GM06990 (cell line): ENCODE data around the gene DNAH11.
"Not testable (repeated sequence)": the region's sequence is repeated elsewhere in the genome, so short reads cannot be mapped to it uniquely, and the experiment has no call there.

Experiments
- DNase-seq: peaks from one replicate; pipeline ENCODE4 v3.0.0-alpha.2; 2011; ENCODE audit not compliant: insufficient read length; ENCODE audit errors: extremely low read depth
- H3K27me3 ChIP-seq: replicated peaks from 2 replicates; pipeline ENCODE4 v1.6.0; 2011; ENCODE audit warnings: low read length; ENCODE audit not compliant: control insufficient read depth, insufficient read depth
- H3K36me3 ChIP-seq: 2 replicates; pipeline ENCODE4 v1.5.1; 2011; ENCODE audit warnings: low read length; ENCODE audit not compliant: control insufficient read depth, insufficient read depth
- H3K4me3 ChIP-seq: replicated peaks from 2 replicates; pipeline ENCODE4 v1.5.1; 2011; ENCODE audit warnings: low read depth, mild to moderate bottlenecking, control low read depth, low read length
- TF ChIP-seq, protein P1 (sequence below): IDR thresholded peaks from 2 replicates; pipeline ENCODE4 v1.5.1; 2011; ENCODE audit warnings: low read length, control low read depth, mild to moderate bottlenecking, inconsistent platforms; ENCODE audit not compliant: insufficient read depth, poor library complexity, severe bottlenecking

The DNAH11 gene

DNA sequence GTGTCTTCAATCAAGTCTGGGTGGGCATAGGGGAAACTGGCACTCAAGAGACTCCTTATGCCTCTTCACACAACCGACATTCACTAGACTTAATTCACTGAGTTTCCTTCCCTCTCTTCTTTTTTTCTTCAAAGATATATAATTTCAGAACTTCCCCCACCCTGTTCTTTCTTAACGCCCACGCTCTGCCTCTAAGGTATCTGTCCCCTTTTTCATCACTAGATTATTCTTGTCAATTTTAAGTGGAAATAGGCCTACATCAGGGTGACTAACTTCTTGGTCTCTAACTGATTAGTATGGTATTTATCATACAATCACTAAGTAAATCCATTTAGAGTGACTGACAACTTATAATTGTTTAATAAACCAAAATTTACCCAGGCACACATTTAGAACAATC is 276.2 kb downstream of the DNAH11 start:
- no peak overlapping the region for H3K4me3 ChIP-seq
- no peak for DNase-seq
- TF ChIP-seq, protein P1, sequence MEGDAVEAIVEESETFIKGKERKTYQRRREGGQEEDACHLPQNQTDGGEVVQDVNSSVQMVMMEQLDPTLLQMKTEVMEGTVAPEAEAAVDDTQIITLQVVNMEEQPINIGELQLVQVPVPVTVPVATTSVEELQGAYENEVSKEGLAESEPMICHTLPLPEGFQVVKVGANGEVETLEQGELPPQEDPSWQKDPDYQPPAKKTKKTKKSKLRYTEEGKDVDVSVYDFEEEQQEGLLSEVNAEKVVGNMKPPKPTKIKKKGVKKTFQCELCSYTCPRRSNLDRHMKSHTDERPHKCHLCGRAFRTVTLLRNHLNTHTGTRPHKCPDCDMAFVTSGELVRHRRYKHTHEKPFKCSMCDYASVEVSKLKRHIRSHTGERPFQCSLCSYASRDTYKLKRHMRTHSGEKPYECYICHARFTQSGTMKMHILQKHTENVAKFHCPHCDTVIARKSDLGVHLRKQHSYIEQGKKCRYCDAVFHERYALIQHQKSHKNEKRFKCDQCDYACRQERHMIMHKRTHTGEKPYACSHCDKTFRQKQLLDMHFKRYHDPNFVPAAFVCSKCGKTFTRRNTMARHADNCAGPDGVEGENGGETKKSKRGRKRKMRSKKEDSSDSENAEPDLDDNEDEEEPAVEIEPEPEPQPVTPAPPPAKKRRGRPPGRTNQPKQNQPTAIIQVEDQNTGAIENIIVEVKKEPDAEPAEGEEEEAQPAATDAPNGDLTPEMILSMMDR: no peak
- no peaks in the 10 kb centered on the region for H3K36me3 ChIP-seq
- H3K27me3 ChIP-seq: no peaks in the 10 kb centered on the region

DNA sequence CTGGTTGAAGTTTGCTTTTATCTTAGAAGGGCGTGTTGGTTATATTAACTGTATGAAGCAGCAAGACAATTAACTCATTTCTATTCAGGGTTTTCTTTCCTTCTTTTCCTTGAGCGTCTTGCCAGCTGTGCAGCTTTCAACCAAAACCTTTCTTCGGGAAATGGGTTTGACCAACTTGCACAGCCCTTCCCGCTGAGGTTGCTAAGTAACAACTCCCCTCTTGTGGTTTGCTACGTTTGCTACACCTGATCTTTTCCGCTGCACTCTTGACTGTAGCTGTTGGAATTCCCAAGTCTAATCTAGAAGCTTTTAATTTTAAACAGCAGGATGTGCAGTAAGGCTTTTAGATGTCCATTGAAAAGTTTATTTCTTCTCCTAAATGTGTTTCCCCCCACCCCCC is 286.0 kb downstream of the DNAH11 start:
- TF ChIP-seq, protein P1: no peak
- no peaks in the 10 kb centered on the region for H3K27me3 ChIP-seq
- DNase-seq: no peak
- H3K4me3 ChIP-seq: no peak overlapping the region
- H3K36me3 ChIP-seq: no peaks in the 10 kb centered on the region

DNA sequence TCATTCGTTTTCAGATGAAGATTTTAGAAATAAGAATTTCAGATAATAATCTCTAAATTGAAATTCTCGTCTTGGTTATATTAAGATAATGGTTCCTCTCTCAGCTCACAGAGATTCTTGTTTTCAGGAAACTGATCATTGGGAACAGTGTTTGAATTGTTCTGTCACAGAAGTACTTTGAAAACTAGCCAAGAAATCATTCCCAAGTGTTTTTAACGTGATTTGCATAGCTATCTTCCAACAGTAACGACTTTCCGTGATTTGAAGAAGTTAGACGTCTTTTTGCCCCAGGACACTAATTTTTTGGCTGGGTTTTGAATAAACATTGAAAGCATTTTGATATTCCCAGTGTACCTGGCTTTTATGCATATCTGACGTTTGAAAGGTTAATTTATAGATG is 286.9 kb downstream of the DNAH11 start:
- H3K4me3 ChIP-seq: no peak overlapping the region
- no peaks in the 10 kb centered on the region for H3K27me3 ChIP-seq
- DNase-seq: no peak
- no peaks in the 10 kb centered on the region for H3K36me3 ChIP-seq
- TF ChIP-seq, protein P1: no peak

DNA sequence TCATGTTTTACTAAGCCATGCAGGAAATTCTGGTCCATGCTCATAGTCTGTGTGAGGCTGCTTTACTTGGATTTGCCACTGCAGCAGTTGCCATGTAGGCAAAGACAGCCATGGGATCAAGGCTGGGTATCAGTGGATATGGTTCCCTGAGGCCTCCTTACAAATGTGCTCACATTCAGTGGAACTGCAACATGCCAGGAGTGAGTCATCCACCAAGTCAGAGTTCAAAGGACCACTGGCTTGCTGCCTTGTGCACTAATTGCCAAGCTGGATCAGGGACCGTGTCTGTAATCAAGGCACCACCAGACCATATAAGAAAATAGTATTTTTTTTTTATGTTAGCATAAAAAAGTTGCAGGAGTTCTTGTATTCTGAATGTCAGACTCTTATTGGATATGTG is 301.9 kb downstream of the DNAH11 start:
- TF ChIP-seq, protein P1: no peak
- no peaks in the 10 kb centered on the region for H3K27me3 ChIP-seq
- no peak for DNase-seq
- no peak overlapping the region for H3K4me3 ChIP-seq
- no peaks in the 10 kb centered on the region for H3K36me3 ChIP-seq

DNA sequence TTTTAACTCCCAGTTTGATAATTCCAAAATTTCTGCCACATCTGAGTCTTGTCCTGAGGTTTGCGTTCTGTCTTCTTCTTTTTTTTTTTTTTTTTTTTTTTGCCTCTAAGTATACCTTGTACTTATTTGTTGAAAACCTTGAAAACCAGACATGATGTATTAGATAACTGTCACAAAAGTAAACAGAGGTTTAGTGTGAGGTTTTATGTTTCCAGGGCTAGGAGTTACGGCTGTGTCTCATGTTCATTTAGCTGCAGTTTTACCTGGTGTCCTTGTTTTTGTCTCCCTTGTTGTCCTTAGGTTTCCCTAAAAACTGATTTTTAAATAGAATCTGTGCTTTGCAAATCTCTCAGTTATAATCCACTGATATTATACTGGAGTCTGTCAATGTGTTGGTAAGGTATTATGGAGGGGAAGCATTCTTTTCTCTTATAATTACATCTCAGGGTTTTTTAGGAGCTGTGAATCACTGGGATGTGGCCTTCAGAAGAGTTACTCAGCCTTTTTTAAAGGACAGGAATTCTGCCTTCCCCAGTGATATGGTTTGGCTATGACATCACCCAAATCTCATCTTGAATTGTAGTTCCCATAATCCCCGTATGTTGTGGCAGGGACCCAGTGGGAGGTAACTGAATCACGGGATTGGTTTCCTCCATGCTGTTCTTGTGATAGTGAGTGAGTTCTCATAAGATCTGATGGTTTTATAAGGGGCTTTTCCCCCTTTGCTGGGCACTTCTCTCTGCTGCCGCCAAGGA is 307.9 kb downstream of the DNAH11 start:
- TF ChIP-seq, protein P1: no peak
- no peak overlapping the region for H3K4me3 ChIP-seq
- no peak for DNase-seq
- H3K36me3 ChIP-seq: no peaks in the 10 kb centered on the region
- no peaks in the 10 kb centered on the region for H3K27me3 ChIP-seq

DNA sequence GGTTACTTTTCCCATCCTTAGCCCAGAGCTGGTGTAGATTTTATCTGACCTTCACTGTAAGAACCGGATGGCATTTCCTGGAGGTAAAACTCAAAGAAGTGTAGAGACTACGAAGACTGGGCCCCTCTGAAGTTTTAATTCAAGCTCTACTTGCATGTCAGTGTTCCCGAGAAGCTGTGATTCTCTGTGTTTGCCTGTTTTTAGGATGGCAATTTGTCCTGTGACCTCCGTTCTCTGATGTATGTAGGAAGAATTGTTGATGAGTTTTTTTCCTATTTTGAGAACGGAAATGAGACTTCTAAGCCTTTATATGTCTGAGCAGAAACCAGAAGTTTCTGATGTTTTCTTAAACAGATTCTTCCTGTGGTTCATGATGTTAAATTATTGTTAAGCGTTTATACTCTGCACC is 308.7 kb downstream of the DNAH11 start:
- TF ChIP-seq, protein P1: no peak
- no peak for DNase-seq
- no peaks in the 10 kb centered on the region for H3K27me3 ChIP-seq
- H3K4me3 ChIP-seq: no peak overlapping the region
- no peaks in the 10 kb centered on the region for H3K36me3 ChIP-seq

DNA sequence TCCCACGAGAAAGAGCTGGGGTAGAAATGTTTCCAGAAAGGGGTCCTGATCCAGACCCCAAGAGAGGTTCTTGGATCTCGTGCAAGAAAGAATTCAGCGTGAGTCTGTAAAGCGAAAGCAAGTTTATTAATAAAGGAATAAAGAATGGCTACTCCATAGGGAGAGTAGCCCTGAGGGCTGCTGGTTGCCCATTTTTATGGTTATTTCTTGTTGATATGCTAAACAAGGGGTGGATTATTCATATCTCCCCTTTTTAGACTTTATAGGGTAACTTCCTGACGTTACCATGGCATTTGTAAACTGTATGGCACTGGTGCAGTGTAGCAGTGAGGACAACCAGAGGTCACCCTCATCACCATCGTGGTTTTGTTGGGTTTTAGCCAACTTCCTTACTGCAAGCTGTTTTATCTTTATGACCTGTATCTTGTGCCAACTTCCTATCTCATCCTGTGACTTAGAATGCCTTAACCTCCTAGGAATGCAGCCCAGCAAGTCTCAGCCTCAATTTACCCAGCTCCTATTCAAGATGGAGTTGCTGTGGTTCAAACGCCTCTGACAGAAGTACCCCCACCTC is 322.9 kb downstream of the DNAH11 start:
- H3K4me3 ChIP-seq, DNase-seq, H3K27me3 ChIP-seq, H3K36me3 ChIP-seq: not testable (repeated sequence)
